Ureter (tissue), 1 donor: Measurements from ENCODE around the gene PNPLA2. TPM values are rescaled to one million over a fixed set of nuclear protein-coding genes. Genes with fewer than 3 reads are reported as not detected.
A peak's percentile ranks its signal among the peaks of the same experiment; 100 is the strongest.

Experiments used
- DNase-seq: peaks from one replicate; pipeline ENCODE4 v3.0.0-alpha.2; 2020; ENCODE audit warnings: low spot score
- total RNA-seq: library from RNA; stranded (reverse); gene quantifications from one replicate; pipeline ENCODE4 v1.2.4, GENCODE V29; 2023
- donor health status: DM: yes; HTN: yes; CAD: no.

Gene PNPLA2
- total RNA-seq, 1 donor from 2014 or later, result 118 TPM

DNA sequence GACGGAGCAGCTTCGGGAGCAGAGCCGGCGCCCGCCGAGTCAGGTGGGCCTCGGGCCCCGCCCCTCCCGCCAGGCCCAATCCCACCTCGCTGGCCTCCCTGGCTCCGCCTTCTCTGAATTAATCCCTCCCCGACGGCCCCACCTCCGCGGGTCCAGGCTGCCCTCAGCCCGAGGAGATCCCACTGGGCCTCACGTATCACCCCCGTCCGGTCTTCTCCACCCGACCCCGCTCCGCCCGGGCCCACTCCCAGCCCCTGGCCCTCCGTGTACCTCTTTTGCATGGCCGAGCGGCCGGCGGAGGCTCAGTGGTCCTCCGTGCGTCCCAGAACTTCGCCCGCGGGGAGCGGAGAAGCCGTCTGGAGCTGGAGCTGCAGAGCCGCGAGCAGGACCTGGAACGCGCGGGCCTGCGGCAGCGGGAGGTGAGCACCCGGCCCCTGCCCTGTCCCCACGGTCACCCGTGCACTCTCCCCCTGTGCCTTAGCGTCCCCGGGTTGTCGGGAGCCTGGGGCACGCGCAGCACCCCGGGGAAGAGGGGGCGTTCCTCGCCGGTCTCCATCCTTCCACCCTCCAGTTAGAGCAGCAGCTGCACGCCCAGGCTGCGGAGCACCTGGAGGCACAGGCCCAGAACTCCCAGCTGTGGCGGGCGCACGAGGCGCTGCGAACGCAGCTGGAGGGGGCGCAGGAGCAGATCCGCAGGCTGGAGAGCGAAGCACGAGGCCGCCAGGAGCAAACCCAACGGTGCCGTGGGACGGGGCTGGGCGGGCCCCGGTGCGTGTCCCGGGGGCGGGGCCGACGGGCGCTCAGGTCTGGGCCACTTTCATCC lies 11.8 kb downstream of the PNPLA2 start:
- DNase-seq, result peak; percentile 80

DNA sequence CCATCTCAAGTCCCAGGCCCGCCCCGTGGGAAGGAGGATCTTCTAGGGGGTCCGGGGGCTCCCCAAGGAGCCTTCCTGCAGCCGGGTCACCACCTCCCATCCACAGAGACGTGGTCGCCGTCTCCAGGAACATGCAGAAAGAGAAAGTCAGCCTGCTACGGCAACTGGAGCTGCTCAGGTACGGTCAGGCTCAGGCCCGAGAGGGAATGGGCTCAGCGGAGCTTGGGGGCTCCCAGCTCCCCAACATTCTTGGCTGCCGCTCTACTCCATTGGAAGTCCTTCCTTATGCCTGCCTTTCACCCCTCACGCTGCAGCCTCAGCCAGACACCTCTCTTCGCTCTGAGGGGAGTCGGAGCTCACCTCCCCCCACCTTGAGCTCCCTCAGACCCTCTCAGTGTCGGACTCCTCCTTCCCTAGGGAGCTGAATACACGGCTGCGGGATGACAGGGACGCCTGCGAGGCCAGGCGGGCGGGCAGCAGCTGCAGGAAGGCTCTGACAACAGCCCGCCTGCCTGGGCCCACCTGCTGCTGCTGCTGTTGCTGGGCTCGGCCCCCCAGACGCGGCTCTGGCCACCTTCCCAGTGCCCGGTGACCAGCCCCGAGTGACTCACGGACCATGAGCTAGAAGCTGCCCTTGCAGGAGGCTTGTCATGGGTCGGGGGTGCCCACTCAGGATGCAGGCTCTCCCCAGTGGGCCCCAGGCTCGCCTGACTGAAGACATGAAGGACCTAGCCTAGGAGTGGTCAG lies 12.6 kb downstream of the PNPLA2 start:
- DNase-seq, result no peak

DNA sequence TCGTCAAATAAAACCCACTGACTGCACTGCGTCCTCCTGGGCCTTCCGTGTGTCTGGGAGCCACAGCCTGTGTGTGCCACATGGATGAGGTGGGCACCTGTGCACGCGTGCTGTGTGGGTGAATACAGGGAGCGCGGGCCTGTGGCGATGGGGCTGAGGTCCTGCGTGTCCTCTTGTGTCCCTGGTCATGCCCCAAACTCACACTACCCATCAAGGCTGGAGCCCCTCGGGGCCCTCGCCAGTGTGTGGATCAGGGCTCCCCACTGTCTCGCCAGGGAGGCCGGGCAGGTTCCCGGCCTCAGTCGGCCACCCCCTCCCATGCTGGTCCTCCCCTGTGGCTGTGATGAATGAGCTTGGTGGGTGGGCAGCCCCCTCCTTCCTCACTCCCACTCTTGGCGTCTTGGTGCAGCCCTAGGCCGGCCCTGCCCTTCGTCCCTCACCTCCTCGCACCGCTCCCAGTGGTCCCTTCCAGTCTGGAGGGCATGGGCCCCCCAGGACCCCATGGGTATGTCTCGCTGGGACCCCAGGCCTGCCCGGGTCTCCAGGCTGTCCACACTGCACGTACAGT lies 13.3 kb downstream of the PNPLA2 start:
- no peak for DNase-seq

DNA sequence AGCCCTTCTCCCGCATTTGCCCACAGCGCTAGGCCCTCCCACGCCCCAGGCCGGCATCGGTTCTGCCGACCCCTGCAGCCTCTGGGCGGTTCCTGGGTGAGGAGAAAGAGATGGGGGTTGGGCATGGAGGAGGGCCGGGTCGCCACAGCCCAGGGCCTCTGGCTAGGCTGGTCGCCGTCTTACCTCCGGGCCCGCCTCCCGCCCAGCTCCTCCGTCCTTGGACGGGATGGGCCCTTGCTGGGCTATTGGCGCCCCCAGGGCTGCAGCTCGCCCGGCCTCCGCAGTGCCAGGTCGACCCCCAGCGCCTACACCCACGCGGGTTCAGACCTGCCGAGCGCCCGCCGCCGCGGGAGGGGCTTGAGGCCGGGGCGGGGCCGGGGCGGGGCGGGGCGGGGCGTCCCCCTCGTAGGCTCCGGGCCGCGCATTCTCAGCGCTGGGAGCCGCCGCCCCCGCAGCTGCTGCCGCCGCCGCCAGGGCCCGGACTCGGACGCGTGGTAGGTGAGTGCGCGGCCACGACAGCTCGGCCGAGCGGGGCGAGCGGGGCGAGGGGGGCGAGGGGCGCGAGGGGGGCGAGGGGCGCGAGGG lies 13.9 kb downstream of the PNPLA2 start, which contains the start of gene CD151:
Gene CD151 (plus strand): TSS at position 424 of the 585 bp plus-strand sequence. CDS start 3,118 bp downstream, outside the sequence.
- DNase-seq, result no peak

DNA sequence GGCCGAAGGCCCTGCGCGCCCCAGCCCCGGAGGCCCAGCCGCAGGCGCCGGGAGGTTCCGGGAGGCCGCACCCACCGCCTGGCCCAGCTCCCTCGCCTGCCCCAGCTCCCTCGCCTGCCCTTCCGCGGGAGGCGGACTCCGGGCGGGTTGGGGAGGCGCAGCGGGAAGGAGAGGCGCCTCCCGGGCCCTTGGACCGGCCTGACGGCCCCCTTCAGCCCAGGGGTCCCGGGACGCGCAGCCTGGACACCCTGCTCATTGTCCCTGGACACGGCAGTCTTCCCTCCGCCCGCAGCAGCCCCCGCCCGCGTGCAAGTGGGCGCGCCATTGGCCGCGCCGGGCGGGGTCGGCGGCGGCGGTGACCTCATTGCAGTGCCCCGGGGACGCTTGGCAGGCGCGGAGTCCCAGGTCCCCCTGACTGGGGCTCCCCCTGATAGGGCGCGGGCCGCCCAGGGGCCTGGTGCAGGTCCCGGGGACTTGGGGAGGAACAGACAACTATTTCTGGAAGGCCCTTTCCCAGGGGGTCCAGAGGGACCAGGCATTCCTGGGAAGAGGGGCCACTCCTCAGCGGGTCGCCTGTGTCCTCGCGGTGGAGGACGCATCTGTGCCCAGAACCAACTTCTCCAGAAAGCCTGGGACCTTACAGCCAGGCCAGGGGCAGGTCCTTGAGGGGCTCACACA lies 14.5 kb downstream of the PNPLA2 start:
- DNase-seq, result no peak

DNA sequence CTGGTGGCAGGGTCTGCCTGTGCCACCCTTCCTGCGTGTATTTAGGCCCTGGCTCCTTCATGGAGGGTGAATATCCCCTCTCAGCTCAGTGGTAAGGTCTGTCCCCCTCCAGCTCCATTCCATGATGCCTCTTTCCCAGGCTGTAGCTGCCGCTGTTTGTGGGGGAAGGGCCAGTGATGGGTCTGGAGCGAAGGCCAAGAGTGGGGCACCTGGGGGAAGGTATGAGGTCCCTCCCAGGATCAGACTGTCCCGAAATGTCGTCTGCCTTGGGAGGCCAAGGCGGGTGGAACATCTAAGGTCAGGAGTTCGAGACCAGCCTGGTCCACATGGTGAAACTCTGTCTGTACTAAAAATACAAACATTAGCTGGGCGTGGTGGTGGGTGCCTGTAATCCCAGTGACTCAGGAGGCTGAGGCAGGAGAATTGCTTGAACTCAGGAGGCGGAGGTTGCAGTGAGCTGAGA lies 15.2 kb downstream of the PNPLA2 start:
- DNase-seq, result no peak

DNA sequence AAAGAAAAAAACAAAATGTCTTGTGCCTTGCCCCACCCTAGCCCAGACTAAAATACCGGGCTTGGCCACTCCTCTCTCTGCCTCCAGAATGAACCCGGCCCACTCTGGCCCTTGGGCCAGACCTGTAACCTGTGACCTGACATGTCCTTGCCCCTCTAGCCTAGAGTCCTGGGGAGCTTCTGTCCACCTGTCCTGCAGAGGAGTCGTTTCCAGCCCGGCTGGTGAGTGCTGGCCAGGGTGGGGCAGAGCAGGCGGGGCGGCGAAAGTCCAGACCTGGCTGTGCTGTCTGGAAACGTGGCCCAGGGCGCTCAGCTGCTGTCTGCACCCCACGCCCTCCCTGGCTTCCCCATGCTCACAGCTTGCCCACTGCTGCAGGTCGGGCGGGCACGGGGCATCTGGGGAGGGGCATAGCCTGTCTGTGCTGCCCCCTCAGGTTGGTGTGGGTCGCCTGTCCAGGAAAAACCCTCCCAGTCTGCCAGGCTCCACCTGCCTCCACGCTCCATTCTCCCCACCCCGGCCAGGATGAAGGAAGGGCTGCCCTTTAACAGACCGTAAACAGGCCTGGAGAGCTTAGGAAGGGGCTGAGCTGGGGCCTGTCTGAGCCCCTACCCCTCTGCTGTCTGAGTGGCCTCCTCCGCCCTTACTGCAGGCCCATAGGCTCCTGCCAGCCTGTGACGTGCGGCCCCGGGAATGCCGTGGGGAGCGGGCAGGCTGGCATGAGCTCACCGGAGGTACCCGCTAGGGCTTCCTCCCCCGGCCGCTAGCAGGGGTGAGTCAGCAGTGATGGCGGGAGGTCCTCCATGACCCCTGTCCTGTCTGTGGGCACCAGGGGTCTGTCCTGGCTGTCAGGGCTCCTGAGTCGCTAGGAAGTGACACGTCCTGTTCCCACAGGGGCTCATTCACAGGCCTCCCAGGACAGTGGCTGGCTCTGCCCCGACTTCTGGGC lies 15.9 kb downstream of the PNPLA2 start:
- DNase-seq, result no peak

DNA sequence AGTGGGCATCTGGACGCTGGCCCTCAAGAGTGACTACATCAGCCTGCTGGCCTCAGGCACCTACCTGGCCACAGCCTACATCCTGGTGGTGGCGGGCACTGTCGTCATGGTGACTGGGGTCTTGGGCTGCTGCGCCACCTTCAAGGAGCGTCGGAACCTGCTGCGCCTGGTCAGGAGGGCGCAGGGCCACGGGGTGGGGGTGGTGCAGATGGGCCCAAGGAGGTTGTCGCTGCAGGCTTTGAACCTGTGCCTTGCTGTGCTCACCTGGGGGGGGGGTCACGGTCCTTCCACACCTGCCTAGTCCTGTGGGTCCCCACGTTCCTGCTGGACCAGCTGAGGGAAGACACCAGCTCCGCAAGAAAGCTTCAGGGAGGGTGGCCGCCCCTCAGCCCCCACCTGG lies 17.6 kb downstream of the PNPLA2 start:
- DNase-seq, result no peak

DNA sequence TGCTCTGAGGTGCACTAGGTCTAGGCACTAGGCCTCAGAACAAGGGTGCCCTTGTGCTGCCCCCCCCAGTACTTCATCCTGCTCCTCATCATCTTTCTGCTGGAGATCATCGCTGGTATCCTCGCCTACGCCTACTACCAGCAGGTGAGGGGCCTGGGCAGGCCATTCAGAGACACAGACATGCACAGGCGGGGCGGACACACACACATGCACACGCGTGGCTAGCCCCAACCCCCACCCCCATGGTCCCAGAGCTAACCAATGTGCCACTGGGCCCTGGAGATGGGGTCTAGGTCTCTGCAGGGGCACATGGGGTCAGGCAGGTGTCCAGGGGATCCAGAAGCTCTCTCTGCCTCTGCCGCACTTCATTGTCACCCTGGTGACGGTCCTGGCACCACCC lies 18.0 kb downstream of the PNPLA2 start:
- DNase-seq, result no peak

DNA sequence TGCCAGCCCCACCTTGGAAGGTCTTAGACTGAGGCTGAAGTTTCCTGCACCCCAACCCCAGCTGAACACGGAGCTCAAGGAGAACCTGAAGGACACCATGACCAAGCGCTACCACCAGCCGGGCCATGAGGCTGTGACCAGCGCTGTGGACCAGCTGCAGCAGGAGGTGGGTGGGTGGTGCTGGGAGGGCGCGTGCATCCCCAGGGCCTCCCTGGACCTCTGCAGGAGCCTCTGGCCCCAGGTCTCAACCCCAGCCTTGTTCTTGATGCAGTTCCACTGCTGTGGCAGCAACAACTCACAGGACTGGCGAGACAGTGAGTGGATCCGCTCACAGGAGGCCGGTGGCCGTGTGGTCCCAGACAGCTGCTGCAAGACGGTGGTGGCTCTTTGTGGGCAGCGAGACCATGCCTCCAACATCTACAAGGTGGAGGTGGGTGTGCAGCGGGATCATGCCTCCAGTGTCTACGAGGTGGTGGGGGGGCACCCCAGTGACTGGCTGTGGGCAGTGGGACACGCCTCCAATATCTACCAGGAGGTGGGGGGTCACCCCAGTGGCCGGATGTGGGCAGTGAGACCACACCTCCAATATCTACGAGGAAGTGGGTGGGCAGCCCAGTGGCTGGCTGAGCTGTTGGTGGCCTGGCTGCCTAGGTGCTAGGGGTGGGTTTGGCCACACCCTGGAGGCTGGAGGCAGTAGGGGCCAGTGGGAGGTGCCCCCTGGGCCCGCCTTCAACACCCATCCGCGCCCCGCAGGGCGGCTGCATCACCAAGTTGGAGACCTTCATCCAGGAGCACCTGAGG lies 18.7 kb downstream of the PNPLA2 start:
- DNase-seq, result no peak

DNA sequence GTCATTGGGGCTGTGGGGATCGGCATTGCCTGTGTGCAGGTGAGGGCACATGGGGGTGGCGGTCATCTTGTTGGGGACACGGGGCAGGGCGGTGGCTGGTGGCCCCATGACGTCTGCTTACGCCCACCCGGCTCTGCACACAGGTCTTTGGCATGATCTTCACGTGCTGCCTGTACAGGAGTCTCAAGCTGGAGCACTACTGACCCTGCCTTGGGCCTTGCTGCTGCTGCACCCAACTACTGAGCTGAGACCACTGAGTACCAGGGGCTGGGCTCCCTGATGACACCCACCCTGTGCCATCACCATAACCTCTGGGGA lies 19.2 kb downstream of the PNPLA2 start:
- no peak for DNase-seq

DNA sequence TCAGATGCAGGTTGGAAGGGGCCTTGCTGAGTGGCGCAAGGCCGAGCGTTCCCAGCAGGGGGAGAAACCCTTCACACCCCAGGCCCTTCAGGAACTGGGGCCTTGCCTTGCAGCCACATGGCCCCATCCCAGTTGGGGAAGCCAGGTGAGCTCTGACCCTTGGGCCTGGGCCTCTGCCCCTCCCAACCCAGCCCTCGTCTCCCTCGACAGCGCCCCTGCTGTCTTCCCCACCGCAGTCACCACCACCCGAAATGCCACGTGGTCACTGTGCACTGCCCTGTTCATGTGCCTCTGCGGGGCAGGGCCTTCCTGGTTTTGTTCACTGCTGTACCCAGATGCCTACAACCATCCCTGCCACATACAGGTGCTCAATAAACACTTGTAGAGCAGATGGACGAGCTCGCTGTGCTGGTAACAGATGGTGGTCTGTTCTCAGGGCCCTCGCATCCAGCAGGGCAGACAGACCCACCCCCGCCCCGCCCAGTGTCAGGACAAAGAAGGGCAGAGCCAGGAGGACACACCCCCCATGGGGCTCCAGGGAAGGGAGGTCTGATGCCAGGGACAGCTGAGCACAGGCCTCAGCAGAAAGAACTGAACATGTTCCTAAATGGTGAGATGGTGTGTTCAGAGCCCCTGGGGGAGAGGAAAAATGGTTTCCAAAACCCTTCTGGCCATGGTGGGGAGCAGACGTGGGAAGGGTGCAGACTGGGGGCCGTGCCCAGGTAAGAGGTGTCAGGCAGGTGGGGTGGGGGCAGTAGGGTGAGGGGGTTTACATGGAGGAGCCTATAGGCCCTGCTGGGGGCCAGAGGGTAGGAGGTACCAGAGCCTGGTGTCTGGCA lies 19.9 kb downstream of the PNPLA2 start:
- no peak for DNase-seq

DNA sequence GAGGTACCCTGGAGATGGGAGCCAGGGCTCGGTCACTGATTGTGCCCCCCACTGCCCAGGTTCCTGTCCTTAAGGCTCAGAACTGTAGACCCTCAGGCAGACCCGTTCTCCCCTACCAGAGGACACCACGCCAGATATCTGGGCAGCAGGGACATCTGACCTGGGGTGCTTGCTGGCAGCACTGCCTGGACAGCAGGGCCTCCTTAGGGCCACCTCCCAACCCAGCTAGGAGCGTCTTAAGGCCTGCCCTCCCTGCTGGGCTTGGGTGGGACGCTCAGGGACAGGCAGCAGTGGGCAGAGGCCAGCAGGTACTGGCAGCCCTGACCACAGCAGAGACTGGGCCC lies 20.5 kb downstream of the PNPLA2 start:
- no peak for DNase-seq

DNA sequence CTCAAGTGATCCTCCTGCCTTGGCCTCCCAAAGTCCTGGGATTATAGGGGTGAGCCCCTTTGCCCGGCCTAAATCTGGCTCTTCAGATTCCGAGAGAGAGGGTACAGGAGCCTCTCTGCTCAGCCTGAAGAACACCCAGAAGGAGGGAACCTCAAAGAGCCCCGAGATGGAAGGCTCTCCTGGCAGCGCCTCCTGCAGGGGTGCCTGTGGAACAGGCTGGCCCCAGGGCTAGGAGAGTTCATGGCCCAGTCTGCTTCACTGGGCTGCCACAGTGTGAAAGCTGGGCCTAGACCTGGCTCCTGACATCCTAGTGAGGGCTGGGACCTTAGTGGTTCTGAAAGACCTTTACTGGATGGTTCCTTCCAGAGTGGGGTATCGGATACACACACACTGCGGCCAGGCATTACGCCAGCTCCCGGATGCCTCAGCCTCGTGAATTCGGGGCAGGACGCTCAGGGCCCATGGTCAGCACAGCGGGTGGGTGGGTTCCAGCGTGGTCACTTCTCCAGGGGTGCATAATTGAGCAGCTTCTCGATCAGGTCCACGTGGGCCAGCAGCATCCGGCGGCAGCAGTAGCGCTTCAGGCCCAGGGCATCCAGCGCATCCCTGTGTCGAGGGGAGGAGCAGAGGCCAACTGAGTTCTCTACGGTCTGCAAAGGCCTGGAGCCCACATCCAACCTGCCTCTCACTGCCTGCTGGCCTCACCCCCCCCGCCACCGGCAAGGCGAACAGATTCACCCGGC lies 21.3 kb downstream of the PNPLA2 start:
- DNase-seq, result no peak

DNA sequence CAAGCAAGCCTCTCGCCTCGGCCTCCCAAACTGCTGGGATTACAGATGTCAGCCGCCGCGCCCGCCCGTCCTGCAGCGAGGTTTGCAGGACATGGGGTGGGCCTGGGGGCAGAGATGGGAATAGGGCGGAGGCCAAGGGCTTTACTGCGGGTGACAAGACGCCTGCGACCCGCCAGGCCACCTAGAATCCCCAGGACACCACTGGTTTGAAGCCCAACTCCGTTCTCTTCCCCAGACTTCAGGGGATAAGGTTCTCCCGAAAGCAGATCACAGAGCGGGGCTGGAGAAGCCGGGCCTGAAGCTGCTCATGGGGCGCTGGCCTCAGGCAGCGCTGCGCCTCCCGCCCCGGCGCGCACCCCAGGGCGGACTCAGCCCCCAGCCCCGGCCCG lies 23.3 kb downstream of the PNPLA2 start:
- no peak for DNase-seq

DNA sequence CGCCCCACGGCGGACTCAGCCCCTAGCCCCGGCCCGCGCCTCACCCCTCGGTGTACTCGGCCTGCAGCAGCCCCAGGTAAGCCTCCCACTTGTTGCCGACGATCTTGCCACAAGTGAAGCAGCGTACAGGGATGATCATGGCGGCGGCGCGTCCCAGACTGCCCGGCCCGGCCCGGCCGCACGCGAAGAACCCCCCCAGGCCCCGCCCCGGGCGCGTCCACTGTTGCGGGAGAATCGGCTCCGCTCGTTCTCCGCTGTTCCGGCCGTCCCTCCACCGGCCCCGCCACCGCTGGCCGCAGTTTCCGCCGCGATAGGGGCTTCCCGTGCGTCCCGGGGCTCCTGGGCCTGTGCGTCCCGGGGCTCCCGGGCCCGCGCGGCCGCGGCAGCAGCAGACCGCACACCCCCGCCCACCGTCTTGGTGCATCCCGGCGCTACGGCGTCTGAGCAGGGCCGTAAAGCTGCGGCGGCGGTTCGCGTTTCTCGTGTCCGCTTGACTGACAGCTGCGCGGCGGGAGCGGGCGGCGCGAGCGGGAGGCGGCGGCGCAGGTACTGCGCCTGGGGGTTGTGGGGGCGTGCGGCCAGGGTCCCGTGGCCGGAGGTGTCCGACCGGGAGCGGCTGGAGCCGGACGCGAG lies 23.8 kb downstream of the PNPLA2 start, which contains the start of the genes POLR2L and TSPAN4:
Gene POLR2L (minus strand): TSS at position 160 of the 633 bp plus-strand sequence. CDS start 21 bp downstream, at position 139.
Gene TSPAN4 (plus strand): TSS at position 483 of the 633 bp plus-strand sequence. CDS start 7,453 bp downstream, outside the sequence.
- DNase-seq, result peak; percentile 90

DNA sequence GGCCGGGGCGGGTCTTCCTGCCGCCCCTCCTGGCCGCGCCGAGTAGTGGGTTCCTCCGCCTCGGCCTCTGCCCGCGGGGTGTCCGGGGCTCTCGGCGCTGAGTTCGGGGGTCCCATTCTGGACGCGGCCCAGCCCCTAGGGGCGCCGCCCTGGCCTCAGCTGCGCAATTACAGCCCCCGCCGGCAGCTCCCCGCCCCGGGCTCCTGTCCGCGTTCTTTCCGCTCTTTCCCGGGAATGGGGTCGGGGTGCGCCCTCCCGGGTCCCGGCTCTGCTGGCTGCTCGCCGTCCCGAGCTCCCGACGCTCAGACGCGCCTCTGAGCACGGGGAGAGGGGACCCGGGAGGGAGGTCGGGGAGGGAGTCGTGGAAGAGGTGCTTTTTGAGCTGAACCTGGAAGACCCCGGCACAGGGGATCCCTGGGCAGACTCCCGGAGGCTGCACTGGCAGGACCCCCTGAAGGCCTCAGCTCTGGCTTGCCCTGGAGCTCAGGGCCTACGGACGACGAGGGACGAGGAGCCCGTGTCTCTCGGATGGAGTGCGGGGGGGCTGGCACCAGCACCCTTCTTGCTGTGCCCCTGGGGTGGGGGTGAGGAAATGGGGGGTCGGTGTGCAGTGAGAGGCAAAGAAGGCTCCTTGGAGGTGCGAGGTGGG lies 24.5 kb downstream of the PNPLA2 start:
- DNase-seq, result no peak
